GDM1 (cell line): ENCODE data around the gene PTPRM.
"Not testable (repeated sequence)": the region's sequence is repeated elsewhere in the genome, so short reads cannot be mapped to it uniquely, and the experiment has no call there.

Experiments
- DNase-seq: peaks from one replicate; lab custom pipeline; 2025; lab: John Stamatoyannopoulos, UW

The PTPRM gene

DNA sequence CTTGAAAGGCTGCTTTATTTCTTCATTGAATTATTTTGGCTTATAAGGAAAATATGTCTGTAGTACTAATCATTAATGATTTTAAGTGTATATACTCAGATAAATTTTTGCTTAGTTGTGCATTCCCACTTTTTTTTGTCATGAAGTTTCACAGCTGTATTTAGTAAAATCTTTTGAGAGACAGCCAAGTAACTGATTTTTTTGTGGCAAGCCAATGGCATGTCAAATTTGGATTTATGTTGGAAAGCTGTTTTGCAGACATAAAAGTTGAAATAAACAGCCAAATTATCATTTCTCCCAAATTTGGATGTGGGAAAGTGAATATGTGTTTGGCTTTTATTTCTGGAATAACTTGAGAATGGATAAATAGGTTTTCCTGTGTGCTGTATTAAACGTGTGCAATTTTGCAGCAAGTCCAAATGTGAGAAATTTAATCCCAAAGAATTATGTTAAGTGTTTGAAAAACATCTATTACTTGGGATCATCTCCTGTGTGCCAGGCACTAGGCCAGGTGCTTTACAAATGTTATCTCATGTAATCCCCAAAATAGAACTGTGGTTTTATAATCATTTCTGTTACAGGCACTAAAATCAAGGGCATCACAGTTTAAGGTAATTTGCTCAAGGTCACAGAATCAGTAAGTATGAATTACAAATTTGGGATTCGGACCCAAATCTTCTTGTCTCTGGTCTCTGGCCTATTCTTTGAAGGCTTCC lies 160.4 kb downstream of the PTPRM start:
- no peak for DNase-seq

DNA sequence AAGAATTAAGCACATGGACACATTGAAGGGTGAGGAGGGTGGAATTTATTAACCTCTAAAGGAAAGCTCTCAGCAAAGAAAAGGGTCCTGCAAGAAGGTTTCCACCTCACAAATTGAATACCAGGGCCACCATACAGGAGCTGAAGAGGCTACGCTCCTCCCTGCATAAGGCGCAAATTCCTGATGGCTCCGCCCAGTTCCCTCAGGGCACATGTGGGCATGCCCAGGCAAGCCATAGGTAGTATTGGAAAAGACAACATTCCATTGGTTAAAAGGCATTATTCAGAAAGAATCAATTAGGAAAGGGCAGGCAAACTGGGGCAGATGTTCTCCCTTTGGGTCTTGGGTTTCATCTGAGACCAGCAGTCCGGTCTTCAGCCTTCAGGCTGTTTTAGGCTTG lies 161.2 kb downstream of the PTPRM start:
- DNase-seq: no peak

DNA sequence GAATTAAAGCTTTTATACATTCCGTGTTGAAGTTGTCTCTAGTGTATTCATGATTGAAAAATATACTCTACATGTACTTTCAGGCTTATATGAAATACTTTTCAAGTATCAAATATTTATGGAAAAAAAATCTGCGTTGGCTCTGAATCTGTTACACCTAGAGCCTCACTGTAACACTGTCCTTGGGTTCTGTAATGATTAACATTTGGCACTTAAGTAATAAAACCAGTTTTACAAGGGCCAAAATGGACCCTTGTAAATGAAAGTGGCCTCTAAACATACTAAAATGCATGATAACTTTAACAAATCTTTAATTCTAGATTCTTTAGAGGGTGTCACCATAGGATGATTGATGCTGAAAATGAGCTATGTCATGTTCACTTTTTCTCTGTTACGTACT lies 162.8 kb downstream of the PTPRM start:
- no peak for DNase-seq

DNA sequence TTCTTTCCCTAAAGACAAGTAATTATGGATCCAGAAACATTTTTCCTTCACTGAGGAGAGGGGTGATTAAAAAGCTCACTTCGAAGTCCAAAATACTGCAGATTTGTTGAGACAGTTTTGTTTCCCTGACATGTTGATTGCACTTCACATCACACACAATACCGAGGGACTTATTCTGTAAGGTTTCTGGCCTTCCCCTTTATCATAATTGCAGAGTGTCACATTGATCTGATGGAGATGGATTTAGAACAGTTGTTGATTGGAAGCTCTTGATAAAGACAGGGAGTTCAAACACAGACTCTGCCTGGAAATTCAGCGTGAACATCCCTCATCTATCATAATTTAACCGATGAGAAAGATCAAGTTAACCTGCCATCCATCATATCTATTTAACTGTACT lies 163.6 kb downstream of the PTPRM start:
- no peak for DNase-seq

DNA sequence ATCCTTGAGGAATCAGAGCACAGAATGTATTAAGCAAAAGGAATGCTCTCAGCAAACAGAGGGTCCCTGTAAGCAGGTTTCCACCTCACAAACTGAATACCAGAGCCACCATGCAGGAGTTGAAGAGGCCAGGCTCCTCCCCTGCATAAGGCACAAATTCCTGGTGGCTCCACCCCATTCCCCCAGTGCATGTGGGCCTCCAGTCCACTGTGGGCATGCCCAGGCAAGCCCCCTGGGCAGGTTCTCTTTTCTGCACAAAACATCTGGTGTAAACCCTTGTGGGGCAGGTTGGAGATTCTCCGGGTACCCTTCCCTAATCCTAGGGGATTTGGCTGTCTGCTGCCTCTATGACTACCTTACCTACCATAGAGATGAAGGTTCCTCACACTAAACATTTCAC lies 166.5 kb downstream of the PTPRM start:
- peak; percentile 49 for DNase-seq

DNA sequence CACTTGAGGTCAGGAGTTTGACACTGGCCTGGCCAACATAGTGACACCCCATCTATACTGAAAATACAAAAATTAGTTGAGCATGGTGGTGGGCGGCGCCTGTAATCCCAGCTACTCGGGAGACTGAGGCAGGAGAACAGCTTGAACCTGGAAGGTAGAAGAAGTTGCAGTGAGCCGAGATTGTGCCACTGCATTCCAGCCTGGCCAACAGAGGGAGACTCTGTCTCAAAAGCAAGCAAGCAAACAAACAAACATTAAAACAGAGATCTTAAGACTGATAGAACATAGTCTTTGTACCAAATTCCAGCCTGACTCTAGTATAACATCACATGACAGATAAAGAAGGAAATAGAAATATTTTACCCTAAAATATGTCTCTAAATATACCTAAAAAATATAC lies 168.1 kb downstream of the PTPRM start:
- DNase-seq: no peak

DNA sequence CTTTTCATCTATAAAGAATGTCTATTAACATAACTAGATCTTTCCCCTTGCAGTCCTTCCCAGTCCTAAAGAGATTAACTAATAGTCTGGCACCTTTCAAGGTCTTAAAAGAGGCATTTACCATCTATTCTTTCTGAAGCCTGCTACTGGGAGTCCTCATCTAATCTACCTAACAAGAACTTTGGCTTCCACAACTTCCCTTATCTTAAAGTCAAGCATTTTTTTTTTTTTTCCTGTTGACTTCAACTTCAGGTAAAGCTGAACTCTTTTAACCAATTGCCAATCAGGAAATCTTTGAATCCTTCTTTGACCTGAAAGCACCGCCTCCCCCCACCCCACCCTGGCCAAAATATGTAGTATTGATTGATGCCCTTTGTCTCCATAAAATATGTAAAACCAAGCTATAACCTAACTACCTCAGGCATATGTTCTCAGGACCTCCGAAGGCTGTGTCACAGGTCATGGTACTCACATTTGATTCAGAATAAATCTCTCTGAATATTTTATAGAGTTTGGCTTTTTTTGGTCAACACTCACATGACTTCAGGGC lies 168.6 kb downstream of the PTPRM start:
- no peak for DNase-seq

DNA sequence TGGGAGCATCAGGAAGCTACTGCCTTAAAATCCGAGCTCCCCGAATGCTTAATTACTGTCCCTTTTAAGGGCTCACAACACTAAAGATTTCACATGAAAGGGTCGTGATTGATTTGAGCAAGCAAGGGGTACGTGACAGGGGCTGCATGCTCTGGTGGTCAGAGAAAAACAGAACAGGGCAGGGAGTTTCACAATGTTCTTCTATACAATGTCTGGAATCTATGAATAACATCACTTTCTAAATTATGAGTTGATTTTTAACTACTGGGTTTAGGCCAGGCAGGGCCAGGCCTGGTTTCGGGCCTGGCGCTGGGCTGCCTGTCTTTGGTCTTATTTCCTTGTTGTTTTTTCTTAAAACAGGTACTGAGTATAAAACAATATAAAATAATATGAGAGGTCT lies 169.4 kb downstream of the PTPRM start:
- DNase-seq: not testable (repeated sequence)

DNA sequence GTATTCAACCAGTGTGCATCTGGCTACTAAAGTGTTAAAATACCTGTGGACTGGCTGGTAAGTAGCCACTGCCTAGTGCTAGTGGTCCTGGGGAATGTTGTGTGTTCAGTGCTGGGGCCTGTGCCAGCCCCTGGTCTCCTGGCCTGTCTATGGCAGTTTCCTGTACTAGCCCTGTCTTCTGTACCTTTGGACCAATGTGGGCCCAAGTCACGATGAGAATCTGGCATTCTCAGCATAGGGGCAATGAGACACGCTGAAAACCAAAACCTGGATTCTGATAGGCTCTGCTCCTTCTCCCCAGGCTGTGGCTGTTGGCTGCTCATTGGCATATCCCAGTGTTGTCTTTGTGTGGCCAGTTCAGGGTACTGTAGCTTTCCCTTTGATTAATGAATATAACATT lies 170.4 kb downstream of the PTPRM start:
- no peak for DNase-seq

DNA sequence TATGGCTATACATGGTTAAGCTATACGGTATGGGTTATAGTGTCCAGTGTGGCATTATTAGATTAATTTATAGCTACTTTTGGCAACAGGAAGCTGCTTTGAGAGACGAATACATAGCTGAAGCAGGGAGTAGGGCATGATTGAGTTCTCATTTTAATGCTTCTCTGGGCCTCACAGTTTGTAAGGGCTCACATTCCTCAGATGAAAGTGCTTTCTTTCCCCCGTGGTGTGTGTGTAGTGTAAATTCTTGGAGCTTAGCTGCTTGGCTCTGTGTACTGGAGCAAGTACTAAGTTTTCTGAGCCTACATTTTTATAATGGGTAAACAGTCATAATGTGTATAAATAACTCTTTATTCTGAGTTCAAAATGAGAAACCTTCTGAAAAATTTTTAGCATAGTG lies 173.7 kb downstream of the PTPRM start:
- no peak for DNase-seq

DNA sequence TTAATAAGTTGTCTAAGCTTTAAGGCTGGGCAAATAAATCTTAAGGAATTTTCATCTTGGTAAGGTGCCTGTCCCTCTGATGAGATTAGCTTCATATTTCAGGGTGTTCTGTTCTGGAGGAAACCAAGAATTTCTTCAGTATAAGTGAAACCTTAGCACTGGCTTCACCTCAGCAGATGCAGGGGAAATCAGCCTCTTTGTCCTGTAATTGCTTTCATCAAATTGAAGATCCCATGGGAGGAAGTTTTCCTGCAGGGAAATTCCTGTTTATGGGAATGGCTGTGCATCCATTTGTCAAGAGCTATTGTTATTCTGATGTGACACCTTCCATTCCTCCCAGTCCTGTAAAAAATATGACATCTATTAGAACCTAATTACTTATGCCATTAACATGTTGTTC lies 174.5 kb downstream of the PTPRM start:
- no peak for DNase-seq

DNA sequence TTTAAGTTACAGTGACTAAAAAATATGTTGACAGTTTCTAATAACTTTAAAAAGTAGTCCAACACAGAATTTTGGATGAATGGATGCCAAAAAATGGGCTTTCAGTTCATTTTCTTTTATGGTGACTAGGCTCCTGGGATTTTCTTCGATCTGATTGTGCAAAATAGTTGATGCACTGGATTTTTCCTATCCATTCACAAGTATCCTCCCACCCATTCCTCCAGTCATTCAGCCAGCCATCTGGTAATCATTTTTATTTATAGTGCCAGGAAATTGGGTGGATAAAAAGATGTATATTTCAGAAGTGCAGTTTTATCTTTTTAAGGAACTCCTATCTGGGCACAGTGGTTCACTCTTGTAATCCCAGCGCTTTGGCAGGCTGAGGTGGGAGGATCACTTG lies 175.1 kb downstream of the PTPRM start:
- DNase-seq: no peak

DNA sequence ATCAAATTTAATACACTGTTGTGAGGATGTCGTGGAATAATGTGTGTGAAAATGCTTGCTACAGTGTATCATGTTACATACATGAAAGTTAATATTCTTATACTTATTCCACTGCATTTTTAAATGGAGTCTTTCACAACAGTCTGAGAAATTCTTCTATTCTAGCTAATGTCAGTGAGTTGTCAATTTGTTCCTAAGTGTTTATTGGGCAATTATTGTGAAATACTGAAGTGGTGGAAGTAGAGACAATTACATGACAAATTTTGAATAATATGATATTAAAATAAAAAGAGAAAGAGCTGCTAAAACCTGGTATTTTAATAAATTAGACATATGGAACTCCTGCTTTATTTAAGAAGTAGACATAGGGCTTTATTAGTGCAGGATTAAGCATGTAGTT lies 176.1 kb downstream of the PTPRM start:
- no peak for DNase-seq

DNA sequence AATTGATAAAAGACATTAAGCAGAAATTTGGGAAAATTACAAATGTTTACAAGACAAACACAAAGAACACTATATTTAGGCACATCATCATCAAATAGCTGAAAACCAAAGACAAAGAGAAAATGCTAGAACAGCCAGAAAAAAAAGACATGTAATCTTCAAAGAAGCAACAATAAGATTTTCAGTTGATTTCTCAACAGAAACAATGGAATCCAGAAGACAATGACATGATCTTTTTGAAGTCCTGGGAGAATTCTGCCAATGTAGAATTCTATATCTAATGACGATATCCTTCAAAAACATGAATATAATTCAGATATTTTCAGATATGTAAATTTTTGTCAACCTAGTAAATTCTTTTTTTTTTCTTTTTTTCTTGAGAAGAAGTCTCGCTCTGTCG lies 179.0 kb downstream of the PTPRM start:
- DNase-seq: no peak

DNA sequence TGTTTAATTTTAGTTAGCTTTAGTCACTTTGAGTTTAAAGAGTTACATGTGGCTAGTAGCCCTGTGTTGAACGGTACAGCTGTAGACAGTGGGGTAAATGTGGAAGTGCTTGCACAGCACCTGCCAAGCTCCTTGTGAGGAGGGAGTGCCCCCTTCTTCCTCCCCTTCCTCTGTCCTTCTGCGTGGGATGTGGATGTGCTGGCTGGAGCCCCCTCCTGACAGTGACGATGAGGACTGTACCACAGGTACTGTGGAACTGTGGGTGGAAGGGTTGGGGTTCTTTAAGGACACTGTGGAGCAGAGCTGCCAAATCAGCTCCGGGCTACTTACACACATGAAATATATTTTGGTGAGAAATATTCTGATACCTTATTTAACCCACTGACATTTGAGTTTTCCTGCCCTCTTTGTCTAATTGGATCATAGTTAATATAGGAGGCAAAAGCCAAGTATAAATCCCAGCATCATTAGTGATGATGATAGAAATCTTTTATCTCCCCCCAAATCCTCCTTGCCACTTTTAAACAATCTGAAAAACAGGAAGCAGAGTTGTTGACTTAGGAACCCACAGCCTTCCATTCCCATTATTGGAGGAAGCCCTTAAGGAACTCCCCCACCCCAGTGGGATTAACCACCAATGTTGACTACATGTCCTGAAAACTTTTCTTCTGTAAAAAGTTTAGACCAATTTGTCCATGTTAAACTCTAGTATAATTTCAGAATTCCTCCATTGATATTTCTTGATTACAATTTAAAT lies 181.3 kb downstream of the PTPRM start:
- DNase-seq: peak; percentile 6

DNA sequence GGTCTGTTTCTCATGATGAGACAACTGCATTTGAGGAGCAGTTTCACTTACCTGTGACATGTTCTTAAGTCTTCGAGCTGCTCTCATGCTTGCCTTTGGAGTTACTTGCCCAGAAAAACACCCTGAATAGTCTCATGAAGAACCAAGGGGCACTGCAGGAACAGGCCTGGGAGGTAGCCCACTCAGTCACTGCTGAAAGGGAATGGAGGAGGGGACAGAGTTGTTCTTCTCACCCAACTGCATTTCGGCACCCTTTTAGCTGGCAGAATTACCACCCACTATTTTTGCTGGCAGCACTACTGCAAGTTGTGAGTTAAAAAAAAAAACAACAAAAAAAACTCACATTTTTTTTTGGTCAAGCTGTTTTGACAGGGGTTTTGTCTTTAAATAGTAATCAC lies 181.9 kb downstream of the PTPRM start:
- DNase-seq: no peak

DNA sequence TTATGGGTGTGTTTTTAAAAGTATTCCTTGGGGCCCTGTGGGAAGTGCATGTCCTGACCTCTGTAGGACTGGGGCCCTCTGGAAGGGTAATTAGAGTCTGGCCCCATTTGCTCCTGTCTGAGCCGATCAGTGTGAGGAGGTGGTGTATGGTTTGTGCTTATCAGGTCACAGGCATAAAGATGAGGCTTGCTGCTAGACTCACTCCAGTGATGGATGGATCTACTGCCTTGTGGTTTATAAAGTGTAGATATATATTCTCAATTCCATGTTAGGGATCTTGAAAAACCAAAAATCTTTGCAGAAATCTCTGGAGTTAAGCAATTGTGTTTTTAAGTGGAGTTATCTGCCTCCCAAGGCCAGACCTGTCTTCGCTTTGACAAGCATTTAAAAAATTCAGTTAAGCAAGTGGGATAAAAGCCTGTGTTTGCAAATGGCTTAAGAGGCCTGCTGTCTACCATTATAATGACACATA lies 182.4 kb downstream of the PTPRM start:
- DNase-seq: no peak

DNA sequence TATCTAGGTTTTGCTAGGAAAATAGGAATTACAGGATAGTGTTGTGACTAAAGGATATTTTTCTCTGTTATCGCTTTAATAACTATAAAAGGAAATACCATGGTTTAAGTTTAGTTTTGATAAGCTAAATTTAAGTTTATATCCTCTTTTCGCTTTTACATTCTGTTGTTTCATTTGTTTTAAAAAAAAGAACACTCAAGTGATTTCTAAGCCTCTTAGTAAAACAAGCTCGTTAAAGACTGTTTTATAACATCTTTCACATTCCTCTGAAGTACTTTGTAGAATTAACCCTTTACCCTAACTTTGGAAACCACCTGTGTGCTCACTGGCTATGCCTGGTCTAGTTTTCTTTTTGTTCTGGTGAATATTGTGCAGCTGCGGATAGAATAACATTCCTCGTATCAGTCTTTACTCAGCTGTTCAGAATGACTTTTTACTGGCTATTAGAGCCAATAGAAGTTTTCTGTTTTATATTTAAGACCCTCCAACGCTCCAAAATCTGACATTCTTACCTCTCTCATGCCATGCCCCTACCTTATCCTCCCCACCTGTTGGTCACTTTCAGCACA lies 183.1 kb downstream of the PTPRM start:
- DNase-seq: no peak

DNA sequence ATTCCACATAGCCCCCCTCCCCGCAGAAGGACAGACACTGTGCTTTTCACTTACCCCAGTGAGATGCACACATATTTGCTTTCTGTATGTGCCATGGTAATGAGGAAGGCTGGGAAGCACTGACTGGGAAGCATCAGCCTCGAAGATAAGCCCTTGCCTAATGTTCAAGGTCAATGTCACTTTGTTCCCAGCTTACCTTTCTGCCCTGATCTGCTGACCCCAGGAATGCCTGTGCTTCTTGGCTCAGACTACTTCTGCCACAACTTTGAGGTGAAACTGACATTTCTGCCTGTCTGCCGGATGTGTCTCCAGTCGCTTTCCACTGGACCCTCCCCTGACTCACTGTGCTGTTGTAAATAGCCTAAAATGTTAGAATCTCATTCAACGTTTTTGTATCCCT lies 183.8 kb downstream of the PTPRM start:
- DNase-seq: no peak

DNA sequence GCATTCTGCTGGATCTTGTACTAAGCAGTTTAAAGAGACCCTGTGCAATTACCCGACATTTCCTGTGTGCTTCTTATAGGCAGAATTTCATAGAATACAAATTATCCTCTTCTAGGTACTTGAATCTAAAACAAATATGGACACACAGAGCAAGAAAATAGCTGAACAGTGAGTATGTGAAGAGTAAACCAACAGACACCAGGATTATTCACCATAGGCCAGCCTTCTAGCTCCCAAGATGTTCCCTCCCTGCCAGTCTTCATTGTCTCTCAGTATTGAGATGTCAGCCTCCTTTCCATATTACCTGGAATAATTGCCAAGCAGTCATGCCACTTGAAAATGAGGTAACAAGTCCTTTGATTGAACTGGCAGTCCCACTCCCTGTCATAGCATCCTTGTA lies 187.1 kb downstream of the PTPRM start:
- no peak for DNase-seq

DNA sequence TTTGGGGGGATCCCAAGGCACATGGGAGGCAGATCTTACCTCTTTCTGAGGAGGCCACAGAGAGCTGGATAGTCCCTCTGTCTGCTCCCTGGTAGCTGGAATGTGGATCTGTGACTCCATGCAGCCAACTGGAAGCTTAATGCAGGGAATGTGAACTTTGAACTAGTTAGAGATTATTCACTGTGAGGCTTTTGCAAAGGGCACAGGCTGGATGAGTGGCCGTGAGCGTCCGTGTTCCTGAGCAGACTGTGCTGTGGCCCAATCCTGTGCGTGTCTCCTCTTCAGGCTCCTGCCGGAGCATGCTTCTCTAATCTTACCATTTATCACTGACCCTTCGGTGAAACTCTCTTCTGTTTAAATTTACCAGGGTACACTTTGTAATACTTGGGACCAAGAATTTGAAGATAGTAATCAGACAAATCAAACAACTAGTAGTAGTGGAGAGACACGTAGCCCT lies 187.6 kb downstream of the PTPRM start:
- no peak for DNase-seq

DNA sequence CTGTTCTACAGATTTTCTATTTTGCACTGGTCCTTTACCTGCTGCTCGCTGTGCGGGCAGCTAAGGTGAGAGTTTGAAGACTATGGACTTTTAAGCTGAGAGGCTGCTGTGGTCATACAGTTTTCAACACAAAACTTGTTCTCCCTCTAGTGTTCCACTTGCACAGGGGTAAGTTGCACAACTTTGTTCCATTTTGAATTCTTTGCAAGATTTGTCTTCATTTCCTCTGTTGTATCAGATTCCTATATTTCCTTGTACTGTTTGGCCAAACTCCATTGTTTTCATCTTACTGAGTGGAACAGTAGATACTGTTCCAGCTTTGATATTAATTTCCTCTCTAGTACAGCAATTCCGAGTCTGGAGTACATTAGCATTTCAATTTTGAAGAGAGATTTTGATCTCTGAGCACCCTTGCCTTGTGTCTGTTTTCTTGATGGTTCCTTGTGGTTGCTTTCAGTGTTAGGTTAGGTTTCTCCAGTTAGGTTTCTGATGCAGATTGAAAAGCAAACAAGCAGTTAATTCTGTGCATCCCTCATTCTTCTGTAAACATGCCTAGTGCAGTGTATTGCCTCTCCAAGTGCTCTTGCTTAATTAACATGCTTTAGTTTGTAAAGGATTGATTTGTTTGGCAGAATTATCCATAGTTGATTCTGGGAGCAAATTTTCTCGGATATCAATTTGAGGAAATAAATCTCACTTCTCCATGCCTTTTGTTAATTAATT lies 188.8 kb downstream of the PTPRM start:
- DNase-seq: no peak
